Prostate gland (tissue), 2 donors: ENCODE data around the gene PTMA.

ENCODE experiments used
- POLR2A ChIP-seq: fragments of 450-650 bp; IDR thresholded peaks from one replicate; pipeline ENCODE4 v1.6.1; 2016; ENCODE audit warnings: antibody characterized with exemption, mild to moderate bottlenecking
- TF ChIP-seq, protein P1 (sequence below), 4 experiments: fragments of 200-600 bp in 2 of 4; fragments of 450-650 bp in 2 of 4; sonication (generic) in 2 of 4; IDR thresholded peaks; 1 replicate in 3 of 4; 2 replicates in 1 of 4; pipeline ENCODE4 v1.5.1; 2016 to 2019; ENCODE audit warnings: antibody characterized with exemption in 4 of 4, mild to moderate bottlenecking in 2 of 4, moderate library complexity in 2 of 4

DNA sequence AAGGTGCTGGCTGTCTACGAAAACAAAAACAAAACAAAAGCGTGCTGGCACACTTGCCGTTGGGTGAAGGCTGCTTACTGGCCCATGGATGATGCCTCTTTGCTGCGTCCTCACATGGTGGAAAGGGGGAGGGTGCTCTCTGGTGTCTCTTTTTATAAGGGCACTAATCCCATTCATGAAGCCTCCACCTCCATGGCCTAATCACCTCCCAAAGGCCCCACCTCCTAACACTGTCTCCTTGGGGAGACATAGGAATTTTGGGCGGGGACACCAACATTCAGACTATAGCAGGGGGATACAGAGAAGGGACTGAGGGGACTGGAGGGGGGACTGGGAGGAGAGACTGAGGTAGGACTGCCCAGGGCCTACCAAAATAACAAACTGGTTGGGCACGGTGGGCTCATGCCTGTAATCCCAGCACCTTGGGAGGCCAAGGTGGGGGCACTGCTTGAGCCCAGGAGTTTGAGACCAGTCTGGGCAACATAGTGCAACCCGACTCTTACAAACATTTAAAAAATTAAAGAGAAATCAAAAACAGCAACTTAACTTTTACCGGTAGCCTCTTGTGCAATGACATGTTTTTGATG, 14.5 kb downstream of the PTMA start:
- TF ChIP-seq POLR2A = no peak
- TF ChIP-seq, protein P1, sequence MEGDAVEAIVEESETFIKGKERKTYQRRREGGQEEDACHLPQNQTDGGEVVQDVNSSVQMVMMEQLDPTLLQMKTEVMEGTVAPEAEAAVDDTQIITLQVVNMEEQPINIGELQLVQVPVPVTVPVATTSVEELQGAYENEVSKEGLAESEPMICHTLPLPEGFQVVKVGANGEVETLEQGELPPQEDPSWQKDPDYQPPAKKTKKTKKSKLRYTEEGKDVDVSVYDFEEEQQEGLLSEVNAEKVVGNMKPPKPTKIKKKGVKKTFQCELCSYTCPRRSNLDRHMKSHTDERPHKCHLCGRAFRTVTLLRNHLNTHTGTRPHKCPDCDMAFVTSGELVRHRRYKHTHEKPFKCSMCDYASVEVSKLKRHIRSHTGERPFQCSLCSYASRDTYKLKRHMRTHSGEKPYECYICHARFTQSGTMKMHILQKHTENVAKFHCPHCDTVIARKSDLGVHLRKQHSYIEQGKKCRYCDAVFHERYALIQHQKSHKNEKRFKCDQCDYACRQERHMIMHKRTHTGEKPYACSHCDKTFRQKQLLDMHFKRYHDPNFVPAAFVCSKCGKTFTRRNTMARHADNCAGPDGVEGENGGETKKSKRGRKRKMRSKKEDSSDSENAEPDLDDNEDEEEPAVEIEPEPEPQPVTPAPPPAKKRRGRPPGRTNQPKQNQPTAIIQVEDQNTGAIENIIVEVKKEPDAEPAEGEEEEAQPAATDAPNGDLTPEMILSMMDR (IDR thresholded peaks at IDR 0.05) = no peak
